Epithelial cell of proximal tubule (primary cell): ENCODE measurements around the gene GABRB2. TPM values are rescaled to one million over a fixed set of nuclear protein-coding genes. Genes with fewer than 3 reads are reported as not detected.
"Not testable (repeated sequence)": the region's sequence is repeated elsewhere in the genome, so short reads cannot be mapped to it uniquely, and the experiment has no call there.

ENCODE experiments used
- DNase-seq: peaks from one replicate; pipeline ENCODE4 v3.0.0-alpha.2; 2011; ENCODE audit warnings: low read depth
- H3K4me3 ChIP-seq: 2 replicates; pipeline ENCODE4 v1.5.1; 2011; ENCODE audit warnings: low read depth, mild to moderate bottlenecking, low read length
- total RNA-seq: library from RNA; depleted of rRNA; stranded (reverse); fragments of >200 nt; gene quantifications from 2 replicates; pipeline ENCODE4 v1.2.3, GENCODE V29; 2015
- TF ChIP-seq, protein P1 (sequence below): conservative IDR thresholded peaks from 2 replicates; pipeline ENCODE4 v1.5.1; 2012; ENCODE audit warnings: low read depth, mild to moderate bottlenecking, low read length

GABRB2 gene
- total RNA-seq, 1 donor from 2014 or later, result not detected

DNA sequence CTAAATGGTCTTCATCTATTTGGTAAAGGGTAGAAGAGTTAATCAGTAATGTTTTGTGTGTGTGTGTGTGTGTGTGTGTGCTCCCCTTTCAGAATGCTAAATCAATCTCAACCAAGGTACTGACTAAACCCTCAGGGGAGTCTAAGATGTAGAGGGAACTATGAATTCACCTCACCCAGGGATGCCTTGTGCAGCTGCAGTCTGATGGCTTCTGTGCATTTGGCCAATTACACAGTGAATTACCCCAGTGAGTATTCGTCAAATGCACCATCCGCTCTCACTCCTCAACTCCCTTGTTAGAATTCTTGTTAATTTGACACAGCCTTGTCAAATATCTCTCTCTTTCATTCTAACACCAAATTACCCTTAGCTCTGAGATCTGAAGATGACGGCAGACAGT, 234.6 kb downstream of the GABRB2 start:
- peak; percentile 36 for DNase-seq
- TF ChIP-seq, protein P1, sequence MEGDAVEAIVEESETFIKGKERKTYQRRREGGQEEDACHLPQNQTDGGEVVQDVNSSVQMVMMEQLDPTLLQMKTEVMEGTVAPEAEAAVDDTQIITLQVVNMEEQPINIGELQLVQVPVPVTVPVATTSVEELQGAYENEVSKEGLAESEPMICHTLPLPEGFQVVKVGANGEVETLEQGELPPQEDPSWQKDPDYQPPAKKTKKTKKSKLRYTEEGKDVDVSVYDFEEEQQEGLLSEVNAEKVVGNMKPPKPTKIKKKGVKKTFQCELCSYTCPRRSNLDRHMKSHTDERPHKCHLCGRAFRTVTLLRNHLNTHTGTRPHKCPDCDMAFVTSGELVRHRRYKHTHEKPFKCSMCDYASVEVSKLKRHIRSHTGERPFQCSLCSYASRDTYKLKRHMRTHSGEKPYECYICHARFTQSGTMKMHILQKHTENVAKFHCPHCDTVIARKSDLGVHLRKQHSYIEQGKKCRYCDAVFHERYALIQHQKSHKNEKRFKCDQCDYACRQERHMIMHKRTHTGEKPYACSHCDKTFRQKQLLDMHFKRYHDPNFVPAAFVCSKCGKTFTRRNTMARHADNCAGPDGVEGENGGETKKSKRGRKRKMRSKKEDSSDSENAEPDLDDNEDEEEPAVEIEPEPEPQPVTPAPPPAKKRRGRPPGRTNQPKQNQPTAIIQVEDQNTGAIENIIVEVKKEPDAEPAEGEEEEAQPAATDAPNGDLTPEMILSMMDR, result no peak
- no peak overlapping the region for H3K4me3 ChIP-seq

DNA sequence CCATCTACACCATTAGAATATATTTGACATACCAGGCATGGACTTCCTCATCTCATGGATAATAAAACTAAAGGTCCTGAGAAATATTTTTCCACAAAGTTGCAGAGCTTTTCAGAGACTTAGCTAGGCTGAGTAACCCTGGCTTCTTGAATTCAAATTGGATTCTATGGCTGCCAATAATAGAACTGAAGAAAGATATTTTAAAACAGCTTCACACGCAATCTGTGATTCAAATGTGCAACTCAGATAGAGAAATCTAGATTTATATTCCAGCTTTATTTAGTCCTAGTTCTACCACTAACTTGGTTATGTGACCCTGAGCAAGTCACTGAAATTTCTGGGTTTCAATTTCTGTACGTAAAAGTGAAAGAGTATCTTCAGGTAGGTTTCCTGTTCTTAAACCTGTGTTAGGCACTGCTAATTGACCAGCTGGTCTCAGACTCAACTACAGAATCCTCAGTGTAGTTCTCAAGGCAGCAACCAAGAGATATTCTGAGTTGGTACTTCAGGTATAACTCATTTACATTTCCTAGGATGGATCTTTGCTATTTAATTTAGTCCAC, 235.3 kb downstream of the GABRB2 start:
- TF ChIP-seq, protein P1, result no peak
- H3K4me3 ChIP-seq, result no peak overlapping the region
- no peak for DNase-seq

DNA sequence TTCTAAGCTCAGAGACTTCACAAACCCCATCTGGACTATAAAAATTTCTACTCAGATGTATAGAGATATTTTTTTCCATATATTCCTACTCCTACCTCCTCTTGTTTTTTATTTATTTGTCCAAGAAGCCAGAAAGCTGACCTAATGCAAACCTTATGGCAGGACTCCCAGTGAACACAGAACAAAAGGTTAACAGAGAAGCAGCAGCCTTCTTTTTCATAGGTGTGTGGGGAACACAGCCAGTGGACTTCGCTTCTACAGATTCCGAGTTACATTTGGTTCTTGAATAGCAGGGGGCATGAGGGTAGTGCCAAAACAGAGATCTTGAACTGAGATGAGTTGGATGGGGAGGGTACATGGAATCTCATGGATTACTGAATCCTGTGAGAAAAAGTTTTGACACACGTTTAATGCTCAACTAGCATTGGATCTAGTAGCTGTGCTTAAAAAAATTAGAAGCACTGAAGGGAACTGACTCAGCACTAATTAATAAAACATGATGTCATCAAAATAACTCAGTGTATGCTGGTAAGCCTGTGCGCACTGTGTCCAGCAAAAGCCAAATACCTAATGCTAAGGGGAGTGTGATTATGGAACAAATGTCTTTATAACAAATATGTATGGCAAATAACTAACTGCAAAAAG, 240.1 kb downstream of the GABRB2 start:
- TF ChIP-seq, protein P1, result no peak
- no peak overlapping the region for H3K4me3 ChIP-seq
- DNase-seq, result peak; percentile 36

DNA sequence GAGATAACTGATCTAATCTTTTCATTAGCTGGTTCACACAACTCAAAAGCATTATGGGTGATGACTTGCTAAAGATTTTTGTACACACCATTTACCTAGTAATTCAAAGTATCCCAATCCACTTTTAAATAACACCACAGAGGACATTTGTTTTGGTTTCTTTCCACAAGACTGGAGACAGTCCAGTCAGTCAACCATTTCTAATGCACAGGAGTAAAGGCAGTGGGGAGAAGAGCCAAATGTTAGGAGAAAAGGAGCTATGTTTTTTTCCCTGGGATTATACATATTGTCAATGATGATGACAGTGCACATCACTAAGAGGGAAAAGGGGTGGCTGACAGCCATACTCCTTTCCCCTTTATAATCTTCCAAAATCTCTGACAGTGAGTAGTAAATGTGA, 240.9 kb downstream of the GABRB2 start:
- TF ChIP-seq, protein P1, result no peak
- no peak for DNase-seq
- H3K4me3 ChIP-seq, result no peak overlapping the region

DNA sequence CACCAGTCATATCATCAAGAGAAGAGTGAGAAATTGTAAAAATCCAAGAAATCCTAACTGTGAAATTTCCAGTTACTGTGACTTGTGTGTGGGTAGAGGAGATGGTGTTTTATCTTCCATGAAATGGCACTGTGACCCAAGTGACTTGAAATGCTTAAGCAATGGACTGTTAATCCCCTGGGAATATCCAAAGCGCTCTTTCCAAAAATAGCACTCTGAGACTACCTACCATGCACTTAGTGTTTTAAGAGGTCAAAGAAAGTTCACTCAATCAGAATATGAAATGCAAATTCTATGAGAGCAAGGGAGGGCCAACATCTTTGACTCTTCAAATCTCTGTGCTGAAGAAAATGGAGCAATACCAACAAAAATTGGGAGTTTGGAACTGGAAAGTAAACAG, 244.0 kb downstream of the GABRB2 start:
- no peak overlapping the region for H3K4me3 ChIP-seq
- TF ChIP-seq, protein P1, result no peak
- no peak for DNase-seq

DNA sequence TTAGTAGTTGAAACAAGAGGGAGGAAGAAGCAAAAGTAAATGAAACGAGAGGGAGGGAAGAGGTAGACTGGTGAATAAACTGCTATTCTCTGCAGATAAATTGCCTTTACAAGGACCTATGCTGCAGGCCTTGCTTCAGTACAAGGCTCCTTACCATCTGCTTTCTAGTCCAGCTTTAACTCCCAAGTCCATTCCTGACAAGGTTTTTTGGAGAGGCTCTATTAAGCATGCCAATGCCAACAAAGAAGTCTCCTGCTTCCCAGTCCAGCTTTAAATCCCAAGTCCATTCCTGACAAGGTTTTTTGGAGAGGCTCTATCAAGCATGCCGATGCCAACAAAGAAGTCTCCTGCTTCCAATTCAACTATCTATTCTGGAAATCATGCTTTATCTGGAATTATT, 244.9 kb downstream of the GABRB2 start:
- TF ChIP-seq, protein P1, result no peak
- no peak for DNase-seq
- no peak overlapping the region for H3K4me3 ChIP-seq

DNA sequence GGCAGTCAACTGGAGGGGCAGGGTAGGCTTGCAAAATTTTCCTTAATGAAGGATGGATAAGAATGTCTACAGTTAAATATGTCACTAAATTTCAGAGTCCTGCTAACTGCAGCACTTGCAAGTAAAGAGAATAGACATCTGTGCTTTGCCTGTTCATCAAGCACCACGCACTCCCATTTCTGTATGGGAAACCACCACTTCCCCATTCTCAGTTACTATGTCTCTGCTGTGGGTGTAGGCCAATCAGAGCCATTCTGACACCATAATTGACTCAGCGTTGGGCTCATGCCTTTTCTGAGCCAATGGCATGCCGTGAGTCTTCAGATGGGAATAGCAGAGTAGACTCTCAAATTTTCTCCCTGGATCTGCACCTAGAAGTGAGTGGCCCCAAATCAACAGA, 247.5 kb downstream of the GABRB2 start:
- no peak for DNase-seq
- TF ChIP-seq, protein P1, result no peak
- no peak overlapping the region for H3K4me3 ChIP-seq

DNA sequence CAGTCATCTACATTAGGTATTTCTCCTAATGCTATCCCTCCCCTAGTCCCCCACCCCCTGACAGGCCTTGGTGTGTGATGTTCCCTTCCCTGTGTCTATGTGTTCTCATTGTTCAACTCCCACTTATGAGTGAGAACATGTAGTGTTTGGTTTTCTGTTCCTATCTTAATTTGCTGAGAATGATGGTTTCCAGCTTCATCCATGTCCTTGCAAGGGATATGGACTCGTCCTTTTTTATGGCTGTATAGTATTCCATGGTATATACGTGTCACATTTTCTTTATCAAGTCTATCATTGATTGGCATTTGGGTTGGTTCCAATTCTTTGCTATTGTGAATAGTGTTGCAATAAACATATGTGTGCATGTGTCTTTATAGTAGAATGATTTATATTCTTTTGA, 249.1 kb downstream of the GABRB2 start:
- not testable (repeated sequence) for H3K4me3 ChIP-seq, DNase-seq
